Sigmoid colon (tissue), 4 donors: ENCODE measurements around the gene SLC9A3.

Source experiments
- EP300 ChIP-seq, 4 donors: sonication (generic); formaldehyde crosslinking; IDR thresholded peaks; one replicate each; pipeline ENCODE4 v1.6.1; 2017; ENCODE audit warnings: antibody characterized with exemption in 4 of 4
- POLR2AphosphoS5 ChIP-seq, 4 donors: sonication (generic); formaldehyde crosslinking; IDR thresholded peaks; one replicate each; pipeline ENCODE4 v1.6.1; 2017; ENCODE audit warnings: antibody characterized with exemption in 4 of 4
- TF ChIP-seq, protein P1 (sequence below), 4 experiments: fragments of 450-650 bp in 3 of 4; fragments of 200-600 bp in 1 of 4; IDR thresholded peaks; one replicate each; pipeline ENCODE4 v1.5.1; 2016 to 2019; ENCODE audit warnings: antibody characterized with exemption in 4 of 4, mild to moderate bottlenecking in 3 of 4, moderate library complexity in 2 of 4

DNA sequence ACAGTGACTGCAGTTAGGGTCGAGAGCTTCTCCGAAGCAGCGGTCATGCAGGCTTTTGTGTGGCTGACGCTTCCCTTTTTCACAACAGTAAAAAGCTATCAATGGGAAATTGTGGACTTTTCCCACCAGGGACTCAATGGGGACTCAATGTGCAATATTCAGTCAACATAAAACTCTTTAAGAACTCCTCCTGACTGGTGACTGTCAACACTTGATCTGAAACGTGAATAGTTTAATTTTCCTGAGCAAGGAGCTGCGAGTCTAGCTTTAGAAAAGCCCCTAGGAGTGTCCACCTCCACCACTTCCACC lies 52.5 kb downstream of the SLC9A3 start:
- TF ChIP-seq, protein P1, sequence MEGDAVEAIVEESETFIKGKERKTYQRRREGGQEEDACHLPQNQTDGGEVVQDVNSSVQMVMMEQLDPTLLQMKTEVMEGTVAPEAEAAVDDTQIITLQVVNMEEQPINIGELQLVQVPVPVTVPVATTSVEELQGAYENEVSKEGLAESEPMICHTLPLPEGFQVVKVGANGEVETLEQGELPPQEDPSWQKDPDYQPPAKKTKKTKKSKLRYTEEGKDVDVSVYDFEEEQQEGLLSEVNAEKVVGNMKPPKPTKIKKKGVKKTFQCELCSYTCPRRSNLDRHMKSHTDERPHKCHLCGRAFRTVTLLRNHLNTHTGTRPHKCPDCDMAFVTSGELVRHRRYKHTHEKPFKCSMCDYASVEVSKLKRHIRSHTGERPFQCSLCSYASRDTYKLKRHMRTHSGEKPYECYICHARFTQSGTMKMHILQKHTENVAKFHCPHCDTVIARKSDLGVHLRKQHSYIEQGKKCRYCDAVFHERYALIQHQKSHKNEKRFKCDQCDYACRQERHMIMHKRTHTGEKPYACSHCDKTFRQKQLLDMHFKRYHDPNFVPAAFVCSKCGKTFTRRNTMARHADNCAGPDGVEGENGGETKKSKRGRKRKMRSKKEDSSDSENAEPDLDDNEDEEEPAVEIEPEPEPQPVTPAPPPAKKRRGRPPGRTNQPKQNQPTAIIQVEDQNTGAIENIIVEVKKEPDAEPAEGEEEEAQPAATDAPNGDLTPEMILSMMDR (IDR thresholded peaks at IDR 0.05), result no peak
- TF ChIP-seq POLR2AphosphoS5 (IDR thresholded peaks at IDR 0.05) (no peak), EP300 (IDR thresholded peaks at IDR 0.05) (no peak)
